ENCODE data around the gene ENOPH1.

Gene ENOPH1

GRCh38 chr4:82496349-82496748 is 66.0 kb downstream of the ENOPH1 start:
- DNase-seq (ENCODE audit: low read depth), result no peak
- no peak overlapping the region for H3K4me3 ChIP-seq (ENCODE audit: low read depth, low read length)

GRCh38 chr4:82499738-82500434 is 69.5 kb downstream of the ENOPH1 start:
- no peak overlapping the region for H3K4me3 ChIP-seq (ENCODE audit: low read depth, low read length)
- no peak for DNase-seq (ENCODE audit: low read depth)

- DNase-seq (ENCODE audit: low read depth), result no peak
- no peak overlapping the region for H3K4me3 ChIP-seq (ENCODE audit: low read depth, low read length)
Observed at GRCh38 chr4:82500435-82501153, 70.2 kb downstream of the ENOPH1 start.

GRCh38 chr4:82501154-82501442 is 70.7 kb downstream of the ENOPH1 start:
- no peak overlapping the region for H3K4me3 ChIP-seq (ENCODE audit: low read depth, low read length)

GRCh38 chr4:82508011-82508410 is 77.6 kb downstream of the ENOPH1 start:
- no peak for DNase-seq (ENCODE audit: low read depth)
- H3K4me3 ChIP-seq (ENCODE audit: low read depth, low read length), result no peak overlapping the region

More at GRCh38 chr4:82501154-82501442, 70.7 kb downstream of the ENOPH1 start:
- DNase-seq (ENCODE audit: low read depth), result no peak

GRCh38 chr4:82508806-82509428 is 78.5 kb downstream of the ENOPH1 start:
- no peak for DNase-seq (ENCODE audit: low read depth)
- no peak overlapping the region for H3K4me3 ChIP-seq (ENCODE audit: low read depth, low read length)

GRCh38 chr4:82510216-82510615 is 79.8 kb downstream of the ENOPH1 start:
- H3K4me3 ChIP-seq (ENCODE audit: low read depth, low read length), result no peak overlapping the region
- DNase-seq (ENCODE audit: low read depth), result no peak

Measured in skeletal muscle cell (primary cell).